Keratinocyte (primary cell): ENCODE data around the gene TOR1B. TPM values are rescaled to one million over a fixed set of nuclear protein-coding genes. Genes with fewer than 3 reads are reported as not detected.

Source experiments
- DNase-seq: peaks from one replicate; pipeline ENCODE4 v3.0.0-alpha.2; 2011; ENCODE audit warnings: low read depth, missing footprints, low spot score
- FAIRE-seq: peaks from 2 replicates; lab custom pipeline; 2011; peaks lifted over from hg19 to GRCh38; lab: Jason Lieb, UNC
- H2AFZ ChIP-seq: 2 replicates; pipeline ENCODE4 v1.6.0; 2012; ENCODE audit warnings: low read length, control low read depth, inconsistent platforms; ENCODE audit not compliant: control insufficient read depth
- H3K27ac ChIP-seq: 2 replicates; pipeline ENCODE4 v1.5.1; 2011; ENCODE audit warnings: low read length; ENCODE audit not compliant: control insufficient read depth, insufficient read depth
- H3K27me3 ChIP-seq: 3 replicates; pipeline ENCODE4 v1.6.0; 2011; ENCODE audit warnings: low read length; ENCODE audit not compliant: control insufficient read depth, insufficient read depth; ENCODE audit errors: extremely low read depth
- H3K36me3 ChIP-seq, 2 experiments: 2 replicates in 1 of 2; 3 replicates in 1 of 2; pipeline ENCODE4 v1.5.1; 2011; ENCODE audit warnings: low read length in 2 of 2, mild to moderate bottlenecking in 1 of 2; ENCODE audit not compliant: control insufficient read depth in 2 of 2, insufficient read depth in 2 of 2; ENCODE audit errors: extremely low read depth in 1 of 2
- H3K4me1 ChIP-seq: 3 replicates; pipeline ENCODE4 v1.5.1; 2011; ENCODE audit warnings: low read length; ENCODE audit not compliant: control insufficient read depth, insufficient read depth; ENCODE audit errors: extremely low read depth
- H3K4me2 ChIP-seq: 3 replicates; pipeline ENCODE4 v1.6.0; 2011; ENCODE audit warnings: low read depth, low read length; ENCODE audit not compliant: control insufficient read depth, insufficient read depth; ENCODE audit errors: extremely low read depth
- H3K4me3 ChIP-seq, 3 experiments: fragments of 200-600 bp in 1 of 3; sonication (generic) in 1 of 3; 2 replicates in 2 of 3; 3 replicates in 1 of 3; pipeline ENCODE4 v1.5.1; 2011 to 2016; ENCODE audit warnings: low read length in 3 of 3, mild to moderate bottlenecking in 3 of 3, control low read depth in 2 of 3, inconsistent platforms in 1 of 3, low read depth in 1 of 3, mixed read lengths in 1 of 3, mixed run types in 1 of 3, moderate library complexity in 1 of 3; ENCODE audit not compliant: control insufficient read depth in 2 of 3, insufficient read depth in 2 of 3; ENCODE audit errors: extremely low read depth in 1 of 3
- H3K79me2 ChIP-seq: 2 replicates; pipeline ENCODE4 v1.6.0; 2012; ENCODE audit warnings: low read length; ENCODE audit not compliant: control insufficient read depth, insufficient read depth
- H3K9ac ChIP-seq: 3 replicates; pipeline ENCODE4 v1.6.0; 2011; ENCODE audit warnings: low read length; ENCODE audit not compliant: control insufficient read depth, insufficient read depth; ENCODE audit errors: extremely low read depth
- H3K9me1 ChIP-seq: 3 replicates; pipeline ENCODE4 v1.6.0; 2011; ENCODE audit warnings: low read length; ENCODE audit not compliant: control insufficient read depth, insufficient read depth; ENCODE audit errors: extremely low read depth
- H3K9me3 ChIP-seq: 2 replicates; pipeline ENCODE4 v1.5.1; 2012; ENCODE audit warnings: low read depth, low read length; ENCODE audit not compliant: control insufficient read depth
- H4K20me1 ChIP-seq: 3 replicates; pipeline ENCODE4 v1.6.0; 2011; ENCODE audit warnings: low read length; ENCODE audit not compliant: control insufficient read depth, insufficient read depth; ENCODE audit errors: extremely low read depth
- EZH2 ChIP-seq: IDR thresholded peaks from one replicate; pipeline ENCODE4 v1.6.1; 2012; ENCODE audit warnings: inconsistent platforms, mild to moderate bottlenecking, low read length, moderate library complexity
- dilution Hi-C: fragments of 300-500 bp; cut with MboI; formaldehyde crosslinking; loops from one replicate; pipeline ENCODE4 v1.7.0; 2020; ENCODE audit warnings: low sequenced_read_pairs; ENCODE audit not compliant: extremely low pct_ligation_motif_present
- polyA plus RNA-seq, 5 experiments: library from polyadenylated mRNA; depleted of rRNA in 3 of 5; stranded (reverse) in 3 of 5; stranded (forward) in 1 of 5; unstranded in 1 of 5; fragments of >200 nt; gene quantifications; 1 replicate in 1 of 5; 2 replicates in 3 of 5; 3 replicates in 1 of 5; pipeline versions ENCODE4 v1.2.1 to v1.2.3, GENCODE V29; 2011 to 2012; ENCODE audit warnings: missing spikeins in 2 of 5, low read depth in 1 of 5, low replicate concordance in 1 of 5
- TF ChIP-seq, protein P1 (sequence below), 3 experiments: IDR thresholded peaks in 1 of 3; conservative IDR thresholded peaks in 1 of 3; optimal IDR thresholded peaks in 1 of 3; 2 replicates in 2 of 3; 3 replicates in 1 of 3; pipeline versions ENCODE3 to v1.5.1; 2011; ENCODE audit warnings: low read length in 3 of 3, mild to moderate bottlenecking in 3 of 3, moderate library complexity in 2 of 3, control low read depth in 1 of 3, inconsistent platforms in 1 of 3; ENCODE audit not compliant: insufficient read depth in 2 of 3; ENCODE audit errors: extremely low read depth in 1 of 3

Gene TOR1B
- polyA plus RNA-seq, 1 donor (not counting 4 experiments of a cell fraction or from before 2014, with no cell fraction given): 24.2 TPM

DNA sequence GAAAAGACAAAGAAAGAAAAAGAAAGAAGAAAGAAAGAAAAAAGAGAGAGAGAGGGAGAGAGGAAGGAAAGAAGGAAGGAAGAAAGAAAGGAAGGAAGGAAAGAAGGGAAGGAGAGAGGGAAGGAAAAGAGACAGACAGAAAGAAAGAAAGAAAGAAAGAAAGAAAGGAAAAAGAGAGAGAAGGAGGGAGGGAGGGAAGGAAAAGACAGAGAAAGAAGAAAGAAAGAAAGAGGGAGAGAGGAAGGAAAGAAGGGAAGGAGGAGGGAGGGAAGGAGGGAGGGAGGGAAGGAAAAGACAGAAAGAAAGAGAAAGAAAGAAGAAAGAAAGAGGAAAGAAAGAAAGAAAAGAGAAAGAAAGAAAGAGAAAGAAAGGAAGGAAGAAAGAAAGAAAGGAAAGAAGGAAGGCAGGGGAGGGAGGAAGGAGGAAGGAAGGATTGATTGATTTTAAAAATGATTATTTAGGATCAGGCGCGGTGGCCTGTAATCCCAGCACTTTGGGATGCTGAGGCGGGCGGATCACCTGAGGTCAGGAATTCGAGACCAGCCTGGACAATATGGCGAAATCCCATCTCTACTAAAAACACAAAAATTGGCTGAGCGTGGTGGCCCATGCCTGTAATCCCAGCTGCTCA, 23.3 kb upstream of the TOR1B start:
- Histone ChIP-seq H3K9ac (no peak overlapping the region), H3K27ac (no peak overlapping the region), H2AFZ (no peak overlapping the region), H3K9me1 (no peaks in the 10 kb centered on the region), H3K27me3 (peaks cover 7% of the 10 kb centered on the region), H3K4me2 (no peak overlapping the region), H4K20me1 (no peaks in the 10 kb centered on the region), H3K36me3 (no peaks in the 10 kb centered on the region), H3K4me3 (no peak overlapping the region), H3K79me2 (no peaks in the 10 kb centered on the region), H3K9me3 (no peaks in the 10 kb centered on the region), H3K4me1 (peaks cover 19% of the 10 kb centered on the region)
- TF ChIP-seq, protein P1, sequence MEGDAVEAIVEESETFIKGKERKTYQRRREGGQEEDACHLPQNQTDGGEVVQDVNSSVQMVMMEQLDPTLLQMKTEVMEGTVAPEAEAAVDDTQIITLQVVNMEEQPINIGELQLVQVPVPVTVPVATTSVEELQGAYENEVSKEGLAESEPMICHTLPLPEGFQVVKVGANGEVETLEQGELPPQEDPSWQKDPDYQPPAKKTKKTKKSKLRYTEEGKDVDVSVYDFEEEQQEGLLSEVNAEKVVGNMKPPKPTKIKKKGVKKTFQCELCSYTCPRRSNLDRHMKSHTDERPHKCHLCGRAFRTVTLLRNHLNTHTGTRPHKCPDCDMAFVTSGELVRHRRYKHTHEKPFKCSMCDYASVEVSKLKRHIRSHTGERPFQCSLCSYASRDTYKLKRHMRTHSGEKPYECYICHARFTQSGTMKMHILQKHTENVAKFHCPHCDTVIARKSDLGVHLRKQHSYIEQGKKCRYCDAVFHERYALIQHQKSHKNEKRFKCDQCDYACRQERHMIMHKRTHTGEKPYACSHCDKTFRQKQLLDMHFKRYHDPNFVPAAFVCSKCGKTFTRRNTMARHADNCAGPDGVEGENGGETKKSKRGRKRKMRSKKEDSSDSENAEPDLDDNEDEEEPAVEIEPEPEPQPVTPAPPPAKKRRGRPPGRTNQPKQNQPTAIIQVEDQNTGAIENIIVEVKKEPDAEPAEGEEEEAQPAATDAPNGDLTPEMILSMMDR (optimal IDR thresholded peaks at IDR 0.05 in 1 of 3, IDR thresholded peaks at IDR 0.05 in 1 of 3, conservative IDR thresholded peaks at IDR 0.05 in 1 of 3; ENCODE audit: extremely low read depth in 1 of 3, insufficient read depth in 2 of 3, low read length in 3 of 3): no peak
- TF ChIP-seq EZH2: no peak
- dilution Hi-C loops: no loop called here
- FAIRE-seq (no peak), DNase-seq (no peak)

GRCh38 chr9:129781131-129781530, 21.9 kb upstream of the TOR1B start:
- H3K9ac ChIP-seq: no peak overlapping the region
- TF ChIP-seq, protein P1 (optimal IDR thresholded peaks at IDR 0.05 in 1 of 3, IDR thresholded peaks at IDR 0.05 in 1 of 3, conservative IDR thresholded peaks at IDR 0.05 in 1 of 3; ENCODE audit: extremely low read depth in 1 of 3, insufficient read depth in 2 of 3, low read length in 3 of 3): no peak
- TF ChIP-seq EZH2: no peak
- DNase-seq (no peak), FAIRE-seq (no peak)
- H2AFZ ChIP-seq: no peak overlapping the region
- dilution Hi-C loops: no loop called here
- no peaks in the 10 kb centered on the region for H3K79me2 ChIP-seq
- no peak overlapping the region for H3K27ac ChIP-seq
- no peak overlapping the region for H3K4me3 ChIP-seq
- H3K36me3 ChIP-seq: no peaks in the 10 kb centered on the region
- no peaks in the 10 kb centered on the region for H3K27me3 ChIP-seq
- no peak overlapping the region for H3K4me2 ChIP-seq
- H3K4me1 ChIP-seq: peaks cover 19% of the 10 kb centered on the region
- H4K20me1 ChIP-seq: no peaks in the 10 kb centered on the region
- H3K9me1 ChIP-seq: no peaks in the 10 kb centered on the region
- no peaks in the 10 kb centered on the region for H3K9me3 ChIP-seq
